ENCODE results near the gene TSBP1. TPM values are rescaled to one million over a fixed set of nuclear protein-coding genes. Genes with fewer than 3 reads are reported as not detected.

TSBP1 gene
- total and polyA plus RNA-seq, 2 of the 8 experiments (the other 6 are each of a cell fraction or from before 2014, with no cell fraction given), result not detected

GRCh38 chr6:32386040-32386439 lies 14.3 kb upstream of the TSBP1 start:
- H3K27ac ChIP-seq (ENCODE audit: low read depth, low read length), result no peak overlapping the region
- 100% methylated on average over 1 of the region's 1 CpG; no CpG with 5 or more reads in 1 of the 2 experiments for WGBS, 2 experiments (ENCODE audit: extremely low coverage in 1 of 2, insufficient coverage in 1 of 2, insufficient read length in 1 of 2, insufficient replicate concordance in 2 of 2, low coverage in 1 of 2, low lambda C conversion rate in 2 of 2, missing lambda C conversion rate in 1 of 2)
- H3K23ac ChIP-seq (ENCODE audit: insufficient read length), result no peak overlapping the region
- H3K4me3 ChIP-seq (ENCODE audit: extremely low read depth in 1 of 4, insufficient read depth in 2 of 4, low read depth in 3 of 4, low read length in 4 of 4), result no peak overlapping the region
- H3K4me1 ChIP-seq (replicated peaks in 1 of 4; ENCODE audit: control insufficient read depth in 3 of 4, insufficient read depth in 4 of 4, low read length in 3 of 4), result no peaks in the 10 kb centered on the region
- H4K8ac ChIP-seq (ENCODE audit: extremely low read depth, insufficient read depth, low read length), result no peak overlapping the region
- FAIRE-seq (no peak), DNase-seq (ENCODE audit: low read depth in 1 of 2, low spot score in 2 of 2) (no peak)
- no peak overlapping the region for H3K9ac ChIP-seq (replicated peaks in 1 of 4; ENCODE audit: extremely low read depth in 1 of 4, low read depth in 3 of 4, low read length in 3 of 4)
- CTCF ChIA-PET (ENCODE audit: partially characterized antibody), result no interaction called here
- no peaks in the 10 kb centered on the region for H3K27me3 ChIP-seq (replicated peaks in 1 of 4; ENCODE audit: control insufficient read depth in 3 of 4, extremely low read depth in 1 of 4, insufficient read depth in 3 of 4, low read length in 3 of 4)
- no peak overlapping the region for H2BK120ac ChIP-seq (replicated peaks; ENCODE audit: low read depth, low read length)
- no peaks in the 10 kb centered on the region for H4K20me1 ChIP-seq (replicated peaks in 1 of 2; ENCODE audit: control insufficient read depth in 1 of 2, insufficient read depth in 2 of 2, low read length in 2 of 2)
- no peak overlapping the region for H2BK5ac ChIP-seq (ENCODE audit: low read depth, low read length)
- no peak overlapping the region for H2AFZ ChIP-seq (ENCODE audit: low read length)
- no peaks in the 10 kb centered on the region for H3K36me3 ChIP-seq (ENCODE audit: control insufficient read depth in 2 of 4, insufficient read depth in 4 of 4, low read length in 3 of 4)
- no peak overlapping the region for H2BK15ac ChIP-seq (ENCODE audit: low read length)
- no peaks in the 10 kb centered on the region for H3K9me3 ChIP-seq (ENCODE audit: insufficient read depth in 2 of 2, low read depth in 1 of 2, low read length in 1 of 2)
- H3K4me2 ChIP-seq (ENCODE audit: insufficient read depth in 1 of 2, low read depth in 2 of 2, low read length in 2 of 2), result no peak overlapping the region
- POLR2A ChIA-PET (ENCODE audit: partially characterized antibody), result no interaction called here
- H2BK20ac ChIP-seq (ENCODE audit: low read length), result no peak overlapping the region
- no peak overlapping the region for H2AK5ac ChIP-seq (ENCODE audit: low read depth, low read length)
- H3K79me1 ChIP-seq (ENCODE audit: low read depth, low read length), result no peaks in the 10 kb centered on the region
- H4K5ac ChIP-seq (ENCODE audit: insufficient read length, low read depth, low read length), result no peak overlapping the region
- H3K14ac ChIP-seq (ENCODE audit: insufficient read length), result no peak overlapping the region
- no peak overlapping the region for H3K4ac ChIP-seq (replicated peaks; ENCODE audit: insufficient read length, low read depth, low read length)
- H3K23me2 ChIP-seq (ENCODE audit: low read depth, low read length), result no peaks in the 10 kb centered on the region
- no peak overlapping the region for H2BK12ac ChIP-seq (ENCODE audit: low read depth, low read length)
- no peak overlapping the region for H4K91ac ChIP-seq (replicated peaks; ENCODE audit: insufficient read length, low read length)
- H3K79me2 ChIP-seq (ENCODE audit: control insufficient read depth in 1 of 2, insufficient read depth in 2 of 2, low read length in 2 of 2), result no peaks in the 10 kb centered on the region
- TF ChIP-seq YY1 (IDR thresholded peaks at IDR 0.05; ENCODE audit: low read depth, low read length), result no peak
- no peak for TF ChIP-seq PHF8 (conservative IDR thresholded peaks at IDR 0.05; ENCODE audit: low read depth, low read length)
- H3K18ac ChIP-seq (ENCODE audit: extremely low read depth, low read length), result no peak overlapping the region
- H3K56ac ChIP-seq (replicated peaks; ENCODE audit: insufficient read length, low read depth, low read length), result no peak overlapping the region
